ENCODE measurements around the gene MAGI1. TPM values are rescaled to one million over a fixed set of nuclear protein-coding genes. Genes with fewer than 3 reads are reported as not detected.

MAGI1 gene
- total and polyA plus RNA-seq, 10 donors = 3.5 to 104 (median 62.3) TPM

DNA sequence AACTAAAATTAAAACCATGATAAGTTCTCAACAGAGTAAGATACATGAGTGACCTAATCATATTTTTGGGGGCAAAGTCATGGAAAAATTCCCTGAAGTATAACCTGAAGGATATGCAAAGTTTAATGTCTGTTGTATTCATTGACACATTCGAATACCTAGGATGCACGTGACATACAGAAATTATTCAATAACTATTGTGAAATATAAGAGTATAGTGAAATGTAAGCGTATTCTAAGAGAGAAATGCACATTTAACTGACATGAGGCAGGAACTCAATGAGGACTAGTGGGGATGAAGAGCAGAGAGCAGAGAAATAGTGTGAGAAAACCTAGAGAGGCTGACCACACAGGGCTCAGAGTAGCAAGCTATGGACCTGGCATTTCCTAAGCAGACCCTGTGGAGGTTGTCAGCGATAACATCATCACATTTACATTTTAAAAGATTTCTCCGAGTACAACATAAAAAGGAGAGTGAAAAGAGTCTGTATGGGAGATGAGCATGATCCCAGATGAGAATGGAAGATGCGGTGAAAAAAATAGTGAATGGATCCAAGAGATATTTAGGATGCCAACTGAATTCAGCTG, 588.8 kb downstream of the MAGI1 start:
- 89 to 92% (median 91%) methylated on average over 6 of the region's 6 CpGs for WGBS, 5 donors
- TF ChIP-seq, protein P1, sequence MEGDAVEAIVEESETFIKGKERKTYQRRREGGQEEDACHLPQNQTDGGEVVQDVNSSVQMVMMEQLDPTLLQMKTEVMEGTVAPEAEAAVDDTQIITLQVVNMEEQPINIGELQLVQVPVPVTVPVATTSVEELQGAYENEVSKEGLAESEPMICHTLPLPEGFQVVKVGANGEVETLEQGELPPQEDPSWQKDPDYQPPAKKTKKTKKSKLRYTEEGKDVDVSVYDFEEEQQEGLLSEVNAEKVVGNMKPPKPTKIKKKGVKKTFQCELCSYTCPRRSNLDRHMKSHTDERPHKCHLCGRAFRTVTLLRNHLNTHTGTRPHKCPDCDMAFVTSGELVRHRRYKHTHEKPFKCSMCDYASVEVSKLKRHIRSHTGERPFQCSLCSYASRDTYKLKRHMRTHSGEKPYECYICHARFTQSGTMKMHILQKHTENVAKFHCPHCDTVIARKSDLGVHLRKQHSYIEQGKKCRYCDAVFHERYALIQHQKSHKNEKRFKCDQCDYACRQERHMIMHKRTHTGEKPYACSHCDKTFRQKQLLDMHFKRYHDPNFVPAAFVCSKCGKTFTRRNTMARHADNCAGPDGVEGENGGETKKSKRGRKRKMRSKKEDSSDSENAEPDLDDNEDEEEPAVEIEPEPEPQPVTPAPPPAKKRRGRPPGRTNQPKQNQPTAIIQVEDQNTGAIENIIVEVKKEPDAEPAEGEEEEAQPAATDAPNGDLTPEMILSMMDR (IDR thresholded peaks at IDR 0.05 in 8 of 11, conservative IDR thresholded peaks at IDR 0.05 in 3 of 11) = no peak
- TF ChIP-seq POLR2A (IDR thresholded peaks at IDR 0.05) (no peak), POLR2AphosphoS5 (IDR thresholded peaks at IDR 0.05) (no peak)
- intact Hi-C loops (cut with DNase I; ENCODE audit: low total_unique reads) = no loop called here
- Histone ChIP-seq H3K27ac (no peak overlapping the region), H3K4me1 (no peaks in the 10 kb centered on the region), H3K4me3 (no peak overlapping the region), H3K36me3 (no peaks in the 10 kb centered on the region), H3K9me3 (no peaks in the 10 kb centered on the region), H3K27me3 (replicated peaks in 1 of 7) (no peaks in the 10 kb centered on the region)
- DNase-seq = no peak

DNA sequence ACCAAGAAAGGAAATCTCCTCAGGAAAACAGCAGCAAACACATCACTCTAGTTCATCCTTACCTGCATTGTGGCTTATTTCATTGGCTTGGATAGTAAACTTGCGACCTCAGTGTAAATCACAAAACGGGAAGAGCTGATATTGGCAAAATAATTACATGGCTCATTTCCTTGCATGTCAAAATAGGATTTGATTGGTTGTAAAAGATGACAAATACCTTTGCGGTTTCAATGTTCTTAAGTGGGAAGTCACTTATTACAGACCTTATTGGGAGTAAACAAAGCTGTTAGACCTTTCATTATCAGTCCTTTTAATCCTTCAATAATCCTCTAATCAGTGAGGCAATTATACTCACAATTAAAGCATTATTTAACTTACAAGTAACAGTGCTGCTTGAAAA, 590.6 kb downstream of the MAGI1 start:
- Histone ChIP-seq H3K4me1 (no peaks in the 10 kb centered on the region), H3K36me3 (no peaks in the 10 kb centered on the region), H3K27ac (no peak overlapping the region), H3K4me3 (no peak overlapping the region), H3K9me3 (no peaks in the 10 kb centered on the region), H3K27me3 (replicated peaks in 1 of 7) (no peaks in the 10 kb centered on the region)
- WGBS, 5 donors = 78 to 92% (median 88%) methylated on average over 3 of the region's 3 CpGs
- intact Hi-C loops (cut with DNase I; ENCODE audit: low total_unique reads) = no loop called here
- TF ChIP-seq POLR2A (IDR thresholded peaks at IDR 0.05) (no peak), POLR2AphosphoS5 (IDR thresholded peaks at IDR 0.05) (no peak)
- TF ChIP-seq, protein P1 (IDR thresholded peaks at IDR 0.05 in 8 of 11, conservative IDR thresholded peaks at IDR 0.05 in 3 of 11) = no peak
- no peak for DNase-seq

DNA sequence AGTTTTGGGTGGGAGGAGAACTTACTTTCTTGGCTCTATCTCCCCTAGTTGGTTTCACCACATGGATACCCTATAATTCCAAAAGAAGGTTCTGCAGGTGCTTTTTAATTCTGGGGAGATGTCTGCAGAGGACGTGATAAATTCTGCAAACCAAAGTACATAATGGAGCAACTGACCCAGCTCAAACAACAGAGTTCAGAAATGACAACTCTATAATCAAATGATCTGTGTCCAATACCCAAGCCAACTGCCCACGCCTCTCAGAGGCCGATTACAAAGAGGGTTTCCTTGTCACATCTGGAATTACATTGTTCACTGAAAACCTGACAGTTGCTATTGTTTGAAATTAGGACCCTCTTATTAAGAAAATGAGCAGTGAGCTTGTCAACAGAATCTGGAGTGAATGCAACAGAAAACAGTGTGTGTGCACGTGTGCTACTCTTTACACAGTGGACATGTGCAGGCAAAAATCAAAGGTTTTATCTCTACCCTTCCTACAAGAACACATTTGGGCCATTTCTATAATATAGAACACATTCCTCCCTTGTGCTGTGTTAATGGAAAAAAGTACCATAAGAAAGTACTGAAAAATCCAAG, 593.0 kb downstream of the MAGI1 start:
- TF ChIP-seq, protein P1 (IDR thresholded peaks at IDR 0.05 in 8 of 11, conservative IDR thresholded peaks at IDR 0.05 in 3 of 11) = no peak
- TF ChIP-seq POLR2A (IDR thresholded peaks at IDR 0.05) (no peak), POLR2AphosphoS5 (IDR thresholded peaks at IDR 0.05) (no peak)
- no peaks in the 10 kb centered on the region for H3K27me3 ChIP-seq (replicated peaks in 1 of 7)
- no peaks in the 10 kb centered on the region for H3K9me3 ChIP-seq
- DNase-seq = no peak
- H3K4me3 ChIP-seq = no peak overlapping the region
- no peaks in the 10 kb centered on the region for H3K36me3 ChIP-seq
- H3K27ac ChIP-seq = no peak overlapping the region
- no peaks in the 10 kb centered on the region for H3K4me1 ChIP-seq
- WGBS, 5 donors = 79 to 90% (median 84%) methylated on average over 4 of the region's 4 CpGs
- intact Hi-C loops (cut with DNase I; ENCODE audit: low total_unique reads) = no loop called here

DNA sequence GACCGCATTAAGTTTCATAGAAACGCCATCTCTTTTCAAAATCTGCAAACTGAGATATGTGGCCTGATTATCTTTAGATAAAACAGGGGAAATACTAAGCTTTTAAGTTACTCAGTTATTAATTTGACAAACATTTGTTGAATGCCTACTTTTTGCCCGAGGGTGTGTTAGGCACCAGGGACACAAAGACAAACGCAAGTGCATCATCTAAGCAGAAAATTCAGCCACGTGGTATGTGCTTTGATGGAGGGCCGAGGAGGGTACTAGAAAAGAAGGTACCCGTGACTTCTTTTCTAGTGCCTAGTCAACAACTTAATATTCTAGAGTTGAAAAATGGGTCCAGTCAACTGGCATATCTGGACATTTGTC, 594.3 kb downstream of the MAGI1 start:
- no peaks in the 10 kb centered on the region for H3K27me3 ChIP-seq (replicated peaks in 1 of 7)
- no peak overlapping the region for H3K27ac ChIP-seq
- intact Hi-C loops (cut with DNase I; ENCODE audit: low total_unique reads) = no loop called here
- no peak overlapping the region for H3K4me3 ChIP-seq
- no peaks in the 10 kb centered on the region for H3K36me3 ChIP-seq
- H3K9me3 ChIP-seq = no peaks in the 10 kb centered on the region
- H3K4me1 ChIP-seq = peaks cover 0 to 11% (median 0%) of the 10 kb centered on the region in 6 donors
- 76 to 88% (median 83%) methylated on average over 7 of the region's 7 CpGs for WGBS, 5 donors
- TF ChIP-seq POLR2A (IDR thresholded peaks at IDR 0.05) (no peak), POLR2AphosphoS5 (IDR thresholded peaks at IDR 0.05) (no peak)
- TF ChIP-seq, protein P1 (IDR thresholded peaks at IDR 0.05 in 8 of 11, conservative IDR thresholded peaks at IDR 0.05 in 3 of 11) = no peak
- no peak for DNase-seq
